GM19468 (cell line): ENCODE results near the gene PCCA.
"Not testable (repeated sequence)": the region's sequence is repeated elsewhere in the genome, so short reads cannot be mapped to it uniquely, and the experiment has no call there.

Source experiments
- ATAC-seq: cut with Tn5 transposase; IDR thresholded peaks from one replicate; pipeline ENCODE4 v1.9.1; 2021; ENCODE audit warnings: mild to moderate bottlenecking, moderate library complexity, moderate number of reproducible peaks; ENCODE audit not compliant: unreplicated experiment; ENCODE audit errors: extremely low read depth

Gene PCCA

GRCh38 chr13:100513171-100513570, 424.3 kb downstream of the PCCA start:
- no peak for ATAC-seq

- no peak for ATAC-seq
These were observed 425.2 kb downstream of the PCCA start for GRCh38 chr13:100513987-100514670.

GRCh38 chr13:100514788-100515409, 426.0 kb downstream of the PCCA start:
- ATAC-seq, result peak; percentile 58

DNA sequence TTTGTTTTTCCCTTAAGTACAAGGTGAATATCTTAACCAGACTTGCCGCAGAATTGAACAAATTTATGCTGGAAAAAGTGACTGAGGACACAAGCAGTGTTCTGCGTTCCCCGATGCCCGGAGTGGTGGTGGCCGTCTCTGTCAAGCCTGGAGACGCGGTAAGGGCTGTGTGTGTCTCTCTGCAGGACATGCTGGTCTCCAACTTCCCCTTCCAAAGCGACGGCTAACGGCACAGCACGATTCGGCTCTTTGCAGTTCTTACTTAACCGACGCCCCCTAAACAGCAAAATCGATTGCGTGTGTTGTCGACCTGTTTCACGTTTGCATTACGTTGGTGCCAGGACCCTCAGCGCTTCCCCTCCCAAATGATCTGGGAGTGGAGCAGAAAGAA, 426.5 kb downstream of the PCCA start:
- ATAC-seq, result no peak

DNA sequence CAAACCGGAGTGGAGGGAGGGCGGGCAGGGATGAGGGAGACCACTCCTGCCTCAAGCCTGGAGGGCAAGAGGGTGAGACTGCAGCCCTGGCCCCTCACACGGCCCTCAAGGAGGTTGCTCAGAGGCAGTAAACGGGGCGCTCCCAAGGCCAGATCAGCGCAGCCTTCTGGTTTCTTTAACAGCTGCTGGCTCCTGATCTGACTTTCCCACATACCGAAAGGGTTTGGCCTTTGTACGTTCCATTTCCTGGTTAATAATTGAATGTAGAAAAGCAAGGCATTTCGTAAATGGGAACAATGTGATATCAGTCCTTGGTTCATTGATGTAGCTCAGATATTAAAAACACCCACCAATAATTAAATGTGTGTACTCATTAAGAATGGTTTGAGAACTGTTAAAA, 428.2 kb downstream of the PCCA start:
- ATAC-seq, result no peak

GRCh38 chr13:100517728-100518127, 428.8 kb downstream of the PCCA start:
- no peak for ATAC-seq

DNA sequence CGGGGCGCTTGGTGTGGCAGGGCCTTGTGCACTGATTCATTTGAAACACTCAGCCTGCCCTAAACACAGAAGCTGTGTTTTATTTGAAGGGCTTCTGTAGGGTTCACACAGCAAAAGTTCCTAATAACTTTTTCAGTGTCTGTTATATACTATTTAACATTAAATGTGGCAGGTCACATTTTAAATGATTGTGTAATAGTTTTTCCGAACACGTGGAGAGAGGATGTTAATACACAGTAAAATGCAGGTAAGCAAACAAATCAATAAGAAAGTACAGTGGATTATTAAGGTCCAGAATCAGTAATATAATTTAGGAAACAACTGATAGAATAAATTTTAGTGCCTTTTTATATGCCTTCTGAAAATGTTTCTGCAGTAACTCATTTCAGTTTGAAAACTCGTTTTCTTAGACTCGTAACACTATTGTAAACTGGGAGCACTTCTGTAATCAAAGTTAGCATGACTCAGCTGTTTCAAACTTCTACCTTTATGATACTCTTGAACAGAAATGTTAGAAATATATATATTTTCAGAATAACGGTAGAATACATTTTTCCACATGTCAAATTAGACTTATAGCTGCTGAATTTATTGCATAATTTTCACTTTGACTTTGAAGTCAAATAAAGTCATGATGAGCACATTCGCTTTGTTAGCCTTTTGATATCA, 429.6 kb downstream of the PCCA start:
- ATAC-seq, result no peak

GRCh38 chr13:100519626-100520025, 430.7 kb downstream of the PCCA start:
- no peak for ATAC-seq

DNA sequence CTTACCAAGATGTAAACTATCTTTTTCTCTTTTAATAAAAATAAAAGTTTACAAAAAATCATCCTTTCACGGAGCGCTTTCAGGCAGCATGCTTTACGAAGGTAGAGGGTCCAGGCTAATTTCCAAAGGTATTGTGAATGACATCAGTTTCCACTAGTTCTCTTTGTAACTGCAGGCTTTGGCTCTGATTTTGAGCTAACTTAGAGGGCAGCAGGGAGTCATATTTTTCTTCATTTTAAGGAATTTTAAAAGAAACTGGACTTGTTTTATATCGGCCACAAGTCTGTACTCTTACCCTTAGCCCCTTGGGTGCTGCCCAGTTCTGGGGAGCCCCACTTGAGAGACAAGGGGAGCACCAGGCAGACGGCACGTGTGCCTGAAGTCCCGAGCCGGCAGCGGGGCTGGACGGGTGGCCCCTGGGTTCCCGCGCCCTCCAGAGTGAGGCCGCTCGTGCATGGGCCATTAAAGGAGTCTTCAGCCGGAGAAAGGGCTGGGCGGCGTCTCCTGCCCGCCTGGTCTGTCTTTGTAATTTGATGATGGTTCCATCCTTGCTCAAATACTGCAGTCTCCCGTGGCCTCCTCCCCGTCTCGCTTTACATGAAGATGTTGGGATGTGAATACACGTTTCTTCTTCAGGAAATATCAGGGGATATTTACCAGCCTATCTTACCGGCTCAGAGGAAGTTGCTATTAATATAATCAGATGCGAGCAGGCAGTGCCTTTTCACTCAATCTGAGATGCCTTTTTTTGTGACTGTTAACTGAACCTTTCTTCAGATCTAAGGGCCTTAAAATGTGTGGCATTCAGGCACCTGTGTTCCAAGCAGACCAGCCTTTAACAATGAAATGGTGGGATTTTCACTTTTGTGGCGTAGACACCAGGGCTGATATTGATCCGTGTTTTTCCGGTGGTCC, 432.3 kb downstream of the PCCA start:
- ATAC-seq, result no peak

DNA sequence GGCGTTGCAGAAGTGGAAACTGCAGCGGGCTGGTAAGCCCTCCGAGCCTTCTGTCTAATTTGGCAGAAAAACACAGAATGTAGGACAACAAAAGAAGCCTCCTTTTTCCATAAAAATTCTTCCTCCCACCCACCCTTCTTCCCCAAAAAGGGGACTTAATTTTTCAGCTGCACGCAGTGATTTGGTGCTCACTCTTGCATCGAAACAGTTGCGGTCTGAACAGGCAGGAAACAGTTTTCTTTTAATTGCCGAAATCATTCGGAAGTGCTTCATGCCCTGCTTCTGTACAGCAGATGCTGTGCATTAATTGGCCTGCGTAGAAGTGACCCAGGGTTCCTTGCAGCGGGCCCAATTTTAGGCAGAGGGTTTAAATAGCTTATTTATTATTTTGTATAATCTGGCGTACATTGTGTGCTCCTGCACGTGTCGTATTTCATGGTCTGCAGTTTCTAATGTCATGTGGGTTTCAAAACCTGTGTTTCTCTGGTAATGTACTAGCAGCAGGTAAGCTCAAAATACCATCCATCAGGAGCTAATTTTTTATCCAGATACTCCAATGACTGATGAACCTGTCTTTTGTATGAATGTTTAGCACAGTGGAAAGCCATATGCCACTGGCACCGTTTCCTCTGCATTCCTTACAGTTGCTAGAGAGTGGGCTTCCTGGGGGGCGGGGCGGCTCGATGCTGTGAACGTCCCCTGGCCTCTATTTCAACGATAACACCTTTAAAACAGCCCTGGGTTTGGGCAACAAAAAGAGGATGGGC, 433.1 kb downstream of the PCCA start:
- no peak for ATAC-seq

GRCh38 chr13:100522618-100523309, 433.9 kb downstream of the PCCA start:
- ATAC-seq, result no peak

- ATAC-seq, result no peak
These were observed 434.5 kb downstream of the PCCA start for GRCh38 chr13:100523411-100523810.

DNA sequence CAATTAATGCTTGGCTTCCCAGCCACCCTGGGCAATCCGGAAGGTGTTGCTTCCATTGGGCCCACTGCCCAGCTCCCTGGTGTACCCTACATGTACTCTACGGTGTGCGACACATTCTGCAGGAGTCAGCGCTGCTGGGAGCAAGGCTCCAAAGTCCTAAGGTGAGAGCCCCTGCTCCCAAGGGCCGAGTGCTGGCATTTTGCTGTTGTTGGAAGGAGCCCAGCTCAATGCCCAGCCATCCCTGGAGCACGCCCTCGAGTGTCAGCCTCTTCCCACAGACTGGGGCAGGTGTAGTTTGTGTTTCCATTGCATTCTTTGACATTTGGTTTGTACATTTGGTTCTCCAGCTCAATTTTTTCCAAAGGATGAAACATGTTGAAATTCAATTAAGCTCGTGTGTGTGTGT, 435.1 kb downstream of the PCCA start:
- no peak for ATAC-seq

- not testable (repeated sequence) for ATAC-seq
These were observed 435.8 kb downstream of the PCCA start for GRCh38 chr13:100524688-100525087.

DNA sequence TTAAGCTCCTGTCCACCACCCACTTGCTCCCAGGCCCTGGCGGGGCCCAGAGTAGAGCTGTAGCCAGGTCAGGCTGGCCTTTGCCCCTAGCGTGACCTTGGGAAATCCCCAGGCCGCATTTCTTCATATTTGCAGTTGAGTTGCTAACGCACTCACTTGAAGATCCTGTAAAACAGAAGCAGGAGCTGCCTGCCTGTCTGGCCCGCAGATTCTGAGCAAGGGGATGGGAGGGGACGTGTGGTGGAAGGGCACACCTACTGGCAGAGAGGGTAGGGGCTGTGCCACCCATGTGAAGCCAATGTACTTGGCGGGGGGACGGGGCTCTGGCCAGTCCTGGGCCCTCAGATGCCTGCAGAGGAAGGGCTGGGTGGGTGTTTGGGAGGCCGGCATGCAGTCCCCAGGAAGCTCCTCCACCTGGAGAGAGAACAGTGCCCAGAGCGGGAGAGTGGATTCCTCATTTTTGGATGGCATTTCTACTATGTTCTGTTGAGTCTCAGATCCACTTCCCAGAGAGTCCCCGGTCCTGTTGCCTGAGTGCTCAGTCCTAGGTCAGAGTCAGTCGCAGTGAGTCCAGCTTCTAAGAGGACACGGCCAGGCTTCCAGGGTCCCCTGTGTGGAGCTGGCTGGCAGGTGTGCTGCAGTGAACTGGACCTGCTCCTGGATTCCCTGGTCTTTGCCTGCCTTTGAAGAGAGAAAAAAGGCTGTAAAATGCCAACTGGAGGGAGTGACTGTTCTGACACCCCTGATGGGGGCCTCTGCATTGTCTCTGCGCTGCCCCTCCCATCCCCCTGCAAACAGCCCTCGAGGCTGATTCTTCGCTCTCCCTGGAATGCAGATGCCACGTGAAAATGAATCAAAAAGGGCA, 436.8 kb downstream of the PCCA start:
- no peak for ATAC-seq

- no peak for ATAC-seq
These were observed 437.6 kb downstream of the PCCA start for GRCh38 chr13:100526318-100527000.

DNA sequence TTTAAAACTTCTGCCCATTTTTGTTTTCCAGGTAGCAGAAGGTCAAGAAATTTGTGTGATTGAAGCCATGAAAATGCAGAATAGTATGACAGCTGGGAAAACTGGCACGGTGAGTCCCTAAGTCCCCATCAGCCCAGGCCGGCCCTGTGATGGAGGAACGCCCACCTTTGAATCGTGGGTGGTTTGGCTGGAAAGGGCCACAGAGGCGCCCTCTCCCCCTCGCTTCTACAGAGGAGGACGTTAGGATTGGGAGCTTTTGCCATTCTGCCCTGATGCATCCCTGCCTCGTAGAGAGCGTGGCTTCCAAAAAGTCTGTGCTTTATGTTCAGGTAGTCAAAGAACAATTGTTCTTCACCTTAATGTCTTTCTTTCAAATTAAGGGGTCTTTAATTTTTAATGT, 438.8 kb downstream of the PCCA start:
- ATAC-seq, result no peak

DNA sequence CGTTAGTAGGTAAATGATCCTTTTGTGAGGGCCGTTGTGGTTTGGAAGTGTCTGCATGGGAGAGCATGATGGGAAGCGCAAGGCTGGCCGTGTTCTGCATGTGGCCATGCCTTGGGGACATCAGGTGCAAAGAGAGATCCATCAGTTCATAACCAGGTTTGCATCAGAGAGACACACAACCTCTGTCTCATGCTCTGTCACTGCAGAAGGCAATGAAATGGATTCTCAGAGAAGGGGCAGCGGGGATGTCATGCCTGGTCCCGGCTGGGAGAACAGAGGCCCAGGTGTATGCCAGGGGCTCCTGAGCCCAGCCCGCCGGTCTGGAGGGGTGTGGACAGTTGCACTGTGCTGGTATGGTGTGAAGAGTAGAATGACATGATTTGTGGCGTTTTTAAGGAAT, 439.5 kb downstream of the PCCA start:
- no peak for ATAC-seq
